HG02588 (cell line): Measurements from ENCODE around the gene NEK10.

ENCODE experiments used
- ATAC-seq: cut with Tn5 transposase; IDR thresholded peaks from one replicate; pipeline ENCODE4 v1.9.1; 2021; ENCODE audit warnings: mild to moderate bottlenecking, moderate library complexity; ENCODE audit not compliant: unreplicated experiment

Gene NEK10

GRCh38 chr3:27193056-27193455, 176.1 kb downstream of the NEK10 start:
- ATAC-seq, result no peak

GRCh38 chr3:27186013-27186412, 183.2 kb downstream of the NEK10 start:
- ATAC-seq, result no peak

- no peak for ATAC-seq
Observed at GRCh38 chr3:27185231-27185989, 183.8 kb downstream of the NEK10 start.

- ATAC-seq, result no peak
Observed at GRCh38 chr3:27184261-27184660, 184.9 kb downstream of the NEK10 start.

GRCh38 chr3:27176256-27176655, 192.9 kb downstream of the NEK10 start:
- no peak for ATAC-seq

GRCh38 chr3:27174530-27174929, 194.7 kb downstream of the NEK10 start:
- ATAC-seq, result no peak

GRCh38 chr3:27171113-27171512, 198.1 kb downstream of the NEK10 start:
- peak; percentile 77 for ATAC-seq

GRCh38 chr3:27166888-27167287, 202.3 kb downstream of the NEK10 start:
- no peak for ATAC-seq

GRCh38 chr3:27165321-27165721, 203.9 kb downstream of the NEK10 start:
- no peak for ATAC-seq

- no peak for ATAC-seq
Observed at GRCh38 chr3:27160779-27161287, 208.3 kb downstream of the NEK10 start.

- no peak for ATAC-seq
Observed at GRCh38 chr3:27160146-27160545, 209.0 kb downstream of the NEK10 start.

- ATAC-seq, result no peak
Observed at GRCh38 chr3:27147215-27147614, 222.0 kb downstream of the NEK10 start.

GRCh38 chr3:27146786-27147185, 222.4 kb downstream of the NEK10 start:
- ATAC-seq, result no peak

- ATAC-seq, result no peak
Observed at GRCh38 chr3:27145719-27146118, 223.5 kb downstream of the NEK10 start.

- no peak for ATAC-seq
Observed at GRCh38 chr3:27141668-27142067, 227.5 kb downstream of the NEK10 start.

- ATAC-seq, result no peak
Observed at GRCh38 chr3:27138562-27138961, 230.6 kb downstream of the NEK10 start.

- ATAC-seq, result no peak
Observed at GRCh38 chr3:27138005-27138404, 231.2 kb downstream of the NEK10 start.

GRCh38 chr3:27134171-27134796, 234.9 kb downstream of the NEK10 start:
- ATAC-seq, result peak; percentile 94

GRCh38 chr3:27133060-27133459, 236.1 kb downstream of the NEK10 start:
- ATAC-seq, result no peak

GRCh38 chr3:27130796-27131195, 238.4 kb downstream of the NEK10 start:
- ATAC-seq, result no peak

GRCh38 chr3:27127879-27128278, 241.3 kb downstream of the NEK10 start:
- ATAC-seq, result no peak

GRCh38 chr3:27127195-27127594, 242.0 kb downstream of the NEK10 start:
- ATAC-seq, result no peak
